HG03442 (cell line): ENCODE data around the gene ZNF558.
"Not testable (repeated sequence)": the region's sequence is repeated elsewhere in the genome, so short reads cannot be mapped to it uniquely, and the experiment has no call there.

ENCODE experiments used
- ATAC-seq: cut with Tn5 transposase; IDR thresholded peaks from one replicate; pipeline ENCODE4 v1.9.1; 2021; ENCODE audit warnings: mild to moderate bottlenecking, moderate library complexity; ENCODE audit not compliant: unreplicated experiment

Gene ZNF558

DNA sequence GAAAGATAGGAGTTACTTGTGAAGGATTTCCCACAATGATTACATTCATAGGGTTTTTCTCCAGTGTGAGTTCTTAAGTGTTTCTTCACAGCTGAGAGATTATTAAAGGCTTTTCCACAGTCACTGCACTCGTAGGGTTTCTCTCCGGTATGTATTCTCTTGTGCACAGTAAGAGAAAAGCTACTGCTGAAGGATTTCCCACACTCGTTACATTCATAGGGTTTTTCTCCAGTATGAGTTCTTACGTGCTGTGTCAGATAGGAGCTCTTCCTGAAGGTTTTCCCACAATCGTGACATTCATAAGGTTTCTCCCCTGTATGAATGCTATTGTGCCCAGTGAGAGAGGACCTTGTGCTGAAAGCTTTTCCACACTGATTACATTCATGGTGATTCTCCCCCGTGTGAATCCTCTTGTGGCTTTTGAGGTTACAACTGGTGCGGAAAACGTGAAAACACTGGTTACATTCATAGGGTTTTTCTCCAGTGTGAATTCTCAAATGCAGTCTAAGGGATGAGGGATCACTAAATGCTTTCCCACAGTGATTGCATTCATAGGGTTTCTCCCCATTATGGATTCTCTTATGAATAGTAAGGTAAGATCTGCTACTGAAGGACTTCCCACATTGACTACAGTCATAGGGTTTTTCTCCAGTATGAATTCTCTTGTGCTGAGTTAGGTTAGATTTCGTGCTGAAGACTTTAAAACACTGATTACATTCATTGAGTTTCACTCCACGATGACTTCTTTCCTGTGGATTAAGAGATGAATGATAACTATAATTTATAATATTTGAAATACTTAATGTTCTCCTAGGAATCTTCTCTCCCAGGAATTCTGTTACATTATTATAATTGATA lies 20.6 kb downstream of the ZNF558 start:
- ATAC-seq, result no peak

DNA sequence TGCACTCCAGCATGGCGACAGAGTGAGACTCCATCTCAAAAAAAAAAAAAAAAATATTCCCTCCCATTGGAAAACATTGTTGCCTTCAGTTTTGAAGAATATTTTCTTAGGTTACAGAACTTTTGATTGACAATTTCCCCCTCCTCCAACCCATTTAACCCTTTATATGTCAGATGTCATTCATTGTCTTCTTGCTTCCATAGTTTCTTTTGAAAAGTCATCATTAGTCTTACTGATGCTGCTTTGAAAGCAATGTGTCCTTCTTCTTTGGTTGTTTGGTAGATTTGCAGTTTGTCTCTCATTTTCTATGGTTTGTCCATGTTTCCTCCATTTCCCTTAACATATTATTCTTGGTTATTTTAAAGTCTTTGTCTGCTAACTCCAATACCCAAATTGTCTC lies 25.4 kb downstream of the ZNF558 start:
- ATAC-seq, result no peak

- ATAC-seq, result no peak
Measured at GRCh38 chr19:8794823-8795222, 37.3 kb downstream of the ZNF558 start.

GRCh38 chr19:8773587-8773986 lies 58.5 kb downstream of the ZNF558 start:
- ATAC-seq, result not testable (repeated sequence)

DNA sequence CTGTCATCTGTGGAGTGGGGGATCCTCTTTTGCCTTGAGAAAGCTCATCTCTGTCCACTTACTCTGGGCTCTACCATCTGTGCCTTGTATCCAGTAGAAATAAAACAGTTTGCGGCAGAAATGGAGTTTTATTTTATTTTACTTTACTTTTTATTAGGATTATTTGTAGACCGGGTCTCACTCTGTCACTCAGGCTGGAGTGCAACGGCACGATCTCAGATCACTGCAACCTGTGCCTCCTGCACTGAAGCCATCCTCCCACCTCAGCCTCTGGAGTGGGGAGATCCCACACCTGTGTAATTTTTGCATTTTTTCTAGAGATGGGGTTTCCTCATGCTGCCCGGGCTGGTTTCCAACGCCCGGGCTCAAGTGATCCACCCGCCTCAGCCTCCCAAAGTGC lies 62.8 kb downstream of the ZNF558 start:
- not testable (repeated sequence) for ATAC-seq

DNA sequence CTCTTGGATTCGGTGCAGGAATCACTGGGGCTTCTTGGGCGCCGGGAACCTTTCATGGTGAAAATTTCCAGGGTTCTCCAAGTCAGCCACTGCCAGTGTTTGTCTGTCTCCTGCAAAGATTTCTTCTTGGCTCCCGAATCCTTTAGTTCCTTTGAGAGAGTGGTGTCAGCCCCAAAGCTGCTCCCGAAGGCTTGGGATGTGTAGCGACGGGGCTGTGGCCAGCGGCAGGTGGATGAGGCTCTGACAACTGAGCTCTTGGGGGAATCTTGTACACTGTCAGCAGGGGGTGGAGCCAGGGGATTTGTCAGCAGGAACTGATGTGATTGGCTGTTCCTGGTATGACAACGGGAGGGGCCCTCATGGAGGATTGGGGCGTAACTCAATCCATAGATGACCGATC lies 64.8 kb downstream of the ZNF558 start:
- not testable (repeated sequence) for ATAC-seq
